Panc1 (cell line): ENCODE results near the gene AGPAT1. TPM values are rescaled to one million over a fixed set of nuclear protein-coding genes. Genes with fewer than 3 reads are reported as not detected.

Experiments
- ATAC-seq: fragments of 200-7000 bp; cut with Tn5 transposase; 2 replicates; pipeline ENCODE4 v1.9.1; 2020; ENCODE audit warnings: mild to moderate bottlenecking, moderate library complexity
- BruUV-seq: library from RNA; stranded (reverse); fragments of 400-500 nt; replicated peaks from 2 replicates; lab custom pipeline; 2021; lab: Mats Ljungman, UMichigan
- CTCF ChIA-PET: fragments of 300-600 bp; sonication (Branson Sonifier 250); formaldehyde crosslinking; loops from one replicate; lab custom pipeline; 2022; ENCODE audit warnings: antibody characterized with exemption; lab: Charles Lee
- POLR2A ChIA-PET: fragments of 300-600 bp; sonication (Branson Sonifier 250); formaldehyde crosslinking; loops from one replicate; lab custom pipeline; 2022; ENCODE audit warnings: antibody characterized with exemption; lab: Charles Lee
- DNase-seq: peaks from one replicate; pipeline ENCODE4 v3.0.0-alpha.2; 2010; ENCODE audit warnings: low read depth, low spot score
- H3K27ac ChIP-seq: 2 replicates; pipeline ENCODE4 v1.5.1; 2011; ENCODE audit warnings: mild to moderate bottlenecking, low read length, inconsistent platforms
- H3K27me3 ChIP-seq: fragments of 200-500 bp; sonication (Bioruptor generic); 2 replicates; pipeline ENCODE4 v1.6.0; 2014; ENCODE audit warnings: low read length, inconsistent platforms; ENCODE audit not compliant: control insufficient read depth, insufficient read depth
- H3K36me3 ChIP-seq: fragments of 200-500 bp; sonication (Bioruptor generic); 2 replicates; pipeline ENCODE4 v1.5.1; 2014; ENCODE audit warnings: inconsistent platforms, mild to moderate bottlenecking, low read length, moderate library complexity; ENCODE audit not compliant: control insufficient read depth, insufficient read depth
- H3K4me1 ChIP-seq: 2 replicates; pipeline ENCODE4 v1.5.1; 2011; ENCODE audit warnings: inconsistent platforms, mild to moderate bottlenecking, low read length, moderate library complexity; ENCODE audit not compliant: control insufficient read depth, insufficient read depth
- H3K4me3 ChIP-seq, 2 experiments: 2 replicates each; pipeline ENCODE4 v1.5.1; 2011 to 2012; ENCODE audit warnings: low read depth in 2 of 2, low read length in 2 of 2, mild to moderate bottlenecking in 2 of 2, inconsistent platforms in 1 of 2, moderate library complexity in 1 of 2
- H3K9me3 ChIP-seq: fragments of 200-500 bp; sonication (Bioruptor generic); 2 replicates; pipeline ENCODE4 v1.5.1; 2014; ENCODE audit warnings: low read depth, mild to moderate bottlenecking, inconsistent platforms, low read length, moderate library complexity; ENCODE audit not compliant: control insufficient read depth, insufficient read depth
- CTCF ChIP-seq: fragments of 450-650 bp; IDR thresholded peaks from 2 replicates; pipeline ENCODE4 v1.5.1; 2017; ENCODE audit warnings: mild to moderate bottlenecking
- POLR2AphosphoS5 ChIP-seq: IDR thresholded peaks from 2 replicates; pipeline ENCODE4 v1.6.1; 2012; ENCODE audit warnings: mild to moderate bottlenecking, low read depth, low read length, moderate library complexity
- SIN3A ChIP-seq: IDR thresholded peaks from 2 replicates; pipeline ENCODE4 v1.6.1; 2012; ENCODE audit warnings: low read depth, mild to moderate bottlenecking, low read length, moderate library complexity, borderline replicate concordance; ENCODE audit not compliant: insufficient read depth
- TCF7L2 ChIP-seq: IDR thresholded peaks from 2 replicates; pipeline ENCODE4 v1.6.1; 2011; ENCODE audit warnings: mild to moderate bottlenecking, low read depth, low read length, inconsistent platforms
- in situ Hi-C: cut with HindIII; loops from 2 replicates; pipeline ENCODE4 v1.10.0; 2016; ENCODE audit warnings: low sequenced_read_pairs, low pct_unique_long_range_greater_than_20kb
- intact Hi-C: fragments of 100-400 bp; cut with micrococcal nuclease; formaldehyde crosslinking; loops from one replicate; pipeline ENCODE4 v1.10.0; 2022; ENCODE audit not compliant: unreplicated experiment
- total RNA-seq: library from RNA; stranded (reverse); gene quantifications from one replicate; pipeline ENCODE4 v1.2.1, GENCODE V29; 2021; ENCODE audit not compliant: unreplicated experiment
- TF ChIP-seq, protein P1 (sequence below), 2 experiments: IDR thresholded peaks; 2 replicates each; pipeline ENCODE4 v1.6.1; 2011 to 2012; ENCODE audit warnings: low read depth in 2 of 2, control low read depth in 1 of 2, low read length in 1 of 2, mild to moderate bottlenecking in 1 of 2, moderate library complexity in 1 of 2; ENCODE audit not compliant: insufficient read depth in 1 of 2

AGPAT1 gene
- total RNA-seq, 1 experiment from 2014 or later: 88.4 TPM

GRCh38 chr6:32148289-32149091 lies 27.4 kb downstream of the AGPAT1 start:
- no TSS peak for BruUV-seq
- Histone ChIP-seq H3K4me1 (peaks cover 14% of the 10 kb centered on the region), H3K27me3 (no peaks in the 10 kb centered on the region), H3K27ac (no peak overlapping the region), H3K4me3 (no peak overlapping the region), H3K9me3 (no peaks in the 10 kb centered on the region), H3K36me3 (no peaks in the 10 kb centered on the region; the same call in 1 of the 2 replicates)
- POLR2A ChIA-PET: no interaction called here
- intact Hi-C loops: no loop called here
- no peak for ATAC-seq
- CTCF ChIA-PET: no interaction called here
- TF ChIP-seq, protein P1, sequence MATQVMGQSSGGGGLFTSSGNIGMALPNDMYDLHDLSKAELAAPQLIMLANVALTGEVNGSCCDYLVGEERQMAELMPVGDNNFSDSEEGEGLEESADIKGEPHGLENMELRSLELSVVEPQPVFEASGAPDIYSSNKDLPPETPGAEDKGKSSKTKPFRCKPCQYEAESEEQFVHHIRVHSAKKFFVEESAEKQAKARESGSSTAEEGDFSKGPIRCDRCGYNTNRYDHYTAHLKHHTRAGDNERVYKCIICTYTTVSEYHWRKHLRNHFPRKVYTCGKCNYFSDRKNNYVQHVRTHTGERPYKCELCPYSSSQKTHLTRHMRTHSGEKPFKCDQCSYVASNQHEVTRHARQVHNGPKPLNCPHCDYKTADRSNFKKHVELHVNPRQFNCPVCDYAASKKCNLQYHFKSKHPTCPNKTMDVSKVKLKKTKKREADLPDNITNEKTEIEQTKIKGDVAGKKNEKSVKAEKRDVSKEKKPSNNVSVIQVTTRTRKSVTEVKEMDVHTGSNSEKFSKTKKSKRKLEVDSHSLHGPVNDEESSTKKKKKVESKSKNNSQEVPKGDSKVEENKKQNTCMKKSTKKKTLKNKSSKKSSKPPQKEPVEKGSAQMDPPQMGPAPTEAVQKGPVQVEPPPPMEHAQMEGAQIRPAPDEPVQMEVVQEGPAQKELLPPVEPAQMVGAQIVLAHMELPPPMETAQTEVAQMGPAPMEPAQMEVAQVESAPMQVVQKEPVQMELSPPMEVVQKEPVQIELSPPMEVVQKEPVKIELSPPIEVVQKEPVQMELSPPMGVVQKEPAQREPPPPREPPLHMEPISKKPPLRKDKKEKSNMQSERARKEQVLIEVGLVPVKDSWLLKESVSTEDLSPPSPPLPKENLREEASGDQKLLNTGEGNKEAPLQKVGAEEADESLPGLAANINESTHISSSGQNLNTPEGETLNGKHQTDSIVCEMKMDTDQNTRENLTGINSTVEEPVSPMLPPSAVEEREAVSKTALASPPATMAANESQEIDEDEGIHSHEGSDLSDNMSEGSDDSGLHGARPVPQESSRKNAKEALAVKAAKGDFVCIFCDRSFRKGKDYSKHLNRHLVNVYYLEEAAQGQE (IDR thresholded peaks at IDR 0.05; ENCODE audit: insufficient read depth in 1 of 2, low read depth in 2 of 2, low read length in 1 of 2): no peak
- TF ChIP-seq POLR2AphosphoS5 (no peak), CTCF (no peak), SIN3A (no peak)
- in situ Hi-C loops: no loop called here
- DNase-seq: no peak

- BruUV-seq: no TSS peak
- Histone ChIP-seq H3K27me3 (no peaks in the 10 kb centered on the region), H3K9me3 (no peaks in the 10 kb centered on the region), H3K4me1 (peaks cover 7% of the 10 kb centered on the region), H3K36me3 (no peaks in the 10 kb centered on the region), H3K4me3 (no peak overlapping the region), H3K27ac (no peak overlapping the region)
- intact Hi-C loops: no loop called here
- ChIA-PET POLR2A (no interaction called here), CTCF (no interaction called here)
- TF ChIP-seq POLR2AphosphoS5: no peak
- TF ChIP-seq TCF7L2: no peak
- TF ChIP-seq, protein P1 (IDR thresholded peaks at IDR 0.05; ENCODE audit: insufficient read depth in 1 of 2, low read depth in 2 of 2, low read length in 1 of 2): no peak
- no peak; the same call in 1 of the 2 replicates for TF ChIP-seq CTCF
- DNase-seq (no peak), ATAC-seq (no peak)
- in situ Hi-C loops: no loop called here
Measured at GRCh38 chr6:32147401-32148132, 28.3 kb downstream of the AGPAT1 start.
